ENCODE data around the gene CR2.
"Not testable (repeated sequence)": the region's sequence is repeated elsewhere in the genome, so short reads cannot be mapped to it uniquely, and the experiment has no call there.

CR2 gene

GRCh38 chr1:207516729-207517128 lies 62.6 kb downstream of the CR2 start:
- DNase-seq, result no peak

- DNase-seq, result no peak
These were observed 64.6 kb downstream of the CR2 start for GRCh38 chr1:207518608-207519236.

GRCh38 chr1:207519505-207520399 lies 65.6 kb downstream of the CR2 start:
- no peak for DNase-seq

- not testable (repeated sequence) for DNase-seq
These were observed 66.5 kb downstream of the CR2 start for GRCh38 chr1:207520400-207521345.

GRCh38 chr1:207525239-207525638 lies 71.1 kb downstream of the CR2 start:
- not testable (repeated sequence) for DNase-seq

GRCh38 chr1:207528401-207528800 lies 74.3 kb downstream of the CR2 start:
- not testable (repeated sequence) for DNase-seq

- DNase-seq, result not testable (repeated sequence)
These were observed 82.1 kb downstream of the CR2 start for GRCh38 chr1:207536263-207536662.

Measured in suppressor macrophage treated with lipopolysaccharide for 4 hours (primary cell).